ENCODE results near the gene SEL1L3. TPM values are rescaled to one million over a fixed set of nuclear protein-coding genes. Genes with fewer than 3 reads are reported as not detected.

Gene SEL1L3
- total RNA-seq, 4 donors from 2014 or later: 0.73 to 4.1 (median 2.2) TPM

GRCh38 chr4:25888781-25889180, 26.0 kb upstream of the SEL1L3 start:
- no peak overlapping the region for H3K4me3 ChIP-seq
- no peaks in the 10 kb centered on the region for H3K27me3 ChIP-seq
- in situ Hi-C loops (cut with MboI; ENCODE audit: low sequenced_read_pairs in 4 of 4): no loop called here
- no peak for TF ChIP-seq POLR2A (IDR thresholded peaks at IDR 0.05)
- no peak for TF ChIP-seq CTCF (IDR thresholded peaks at IDR 0.05 in 4 of 5, conservative IDR thresholded peaks at IDR 0.05 in 1 of 5)
- H3K9me3 ChIP-seq: no peaks in the 10 kb centered on the region
- ATAC-seq (no peak), DNase-seq (no peak)
- intact Hi-C loops (cut with DNase I; ENCODE audit: low total_unique reads): no loop called here
- no peaks in the 10 kb centered on the region for H3K4me1 ChIP-seq
- H3K36me3 ChIP-seq: no peaks in the 10 kb centered on the region
- H3K27ac ChIP-seq: no peak overlapping the region

GRCh38 chr4:25884031-25884782, 21.4 kb upstream of the SEL1L3 start:
- no peak for ATAC-seq

GRCh38 chr4:25883565-25883964, 20.8 kb upstream of the SEL1L3 start:
- H3K27me3 ChIP-seq: no peaks in the 10 kb centered on the region
- H3K27ac ChIP-seq: no peak overlapping the region
- H3K9me3 ChIP-seq: no peaks in the 10 kb centered on the region
- intact Hi-C loops (cut with DNase I; ENCODE audit: low total_unique reads) (no loop called here), in situ Hi-C loops (cut with MboI; ENCODE audit: low sequenced_read_pairs in 4 of 4) (no loop called here)
- no peaks in the 10 kb centered on the region for H3K4me1 ChIP-seq
- H3K36me3 ChIP-seq: no peaks in the 10 kb centered on the region
- no peak for ATAC-seq
- TF ChIP-seq CTCF (IDR thresholded peaks at IDR 0.05 in 4 of 5, conservative IDR thresholded peaks at IDR 0.05 in 1 of 5): no peak
- TF ChIP-seq POLR2A (IDR thresholded peaks at IDR 0.05): no peak
- DNase-seq: no peak
- no peak overlapping the region for H3K4me3 ChIP-seq

More at GRCh38 chr4:25884031-25884782, 21.4 kb upstream of the SEL1L3 start:
- Histone ChIP-seq H3K9me3 (no peaks in the 10 kb centered on the region), H3K4me3 (no peak overlapping the region), H3K4me1 (no peaks in the 10 kb centered on the region), H3K27me3 (no peaks in the 10 kb centered on the region), H3K27ac (no peak overlapping the region), H3K36me3 (no peaks in the 10 kb centered on the region)
- intact Hi-C loops (cut with DNase I; ENCODE audit: low total_unique reads): no loop called here
- in situ Hi-C loops (cut with MboI; ENCODE audit: low sequenced_read_pairs in 4 of 4): no loop called here
- TF ChIP-seq CTCF (IDR thresholded peaks at IDR 0.05 in 4 of 5, conservative IDR thresholded peaks at IDR 0.05 in 1 of 5) (no peak), POLR2A (IDR thresholded peaks at IDR 0.05) (no peak)
- no peak for DNase-seq

GRCh38 chr4:25882226-25882625, 19.4 kb upstream of the SEL1L3 start:
- TF ChIP-seq POLR2A (IDR thresholded peaks at IDR 0.05) (no peak), CTCF (IDR thresholded peaks at IDR 0.05 in 4 of 5, conservative IDR thresholded peaks at IDR 0.05 in 1 of 5) (no peak)
- Histone ChIP-seq H3K36me3 (no peaks in the 10 kb centered on the region), H3K27me3 (no peaks in the 10 kb centered on the region), H3K4me3 (no peak overlapping the region), H3K4me1 (no peaks in the 10 kb centered on the region), H3K9me3 (no peaks in the 10 kb centered on the region), H3K27ac (no peak overlapping the region)
- intact Hi-C loops (cut with DNase I; ENCODE audit: low total_unique reads): no loop called here
- in situ Hi-C loops (cut with MboI; ENCODE audit: low sequenced_read_pairs in 4 of 4): no loop called here
- ATAC-seq (no peak), DNase-seq (no peak)

- intact Hi-C loops (cut with DNase I; ENCODE audit: low total_unique reads) (no loop called here), in situ Hi-C loops (cut with MboI; ENCODE audit: low sequenced_read_pairs in 4 of 4) (no loop called here)
- Histone ChIP-seq H3K27ac (no peak overlapping the region), H3K4me3 (no peak overlapping the region), H3K27me3 (no peaks in the 10 kb centered on the region), H3K9me3 (no peaks in the 10 kb centered on the region), H3K36me3 (no peaks in the 10 kb centered on the region), H3K4me1 (no peaks in the 10 kb centered on the region)
- ATAC-seq (no peak), DNase-seq (no peak)
- TF ChIP-seq CTCF (IDR thresholded peaks at IDR 0.05 in 4 of 5, conservative IDR thresholded peaks at IDR 0.05 in 1 of 5) (no peak), POLR2A (IDR thresholded peaks at IDR 0.05) (no peak)
These were observed 18.4 kb upstream of the SEL1L3 start for GRCh38 chr4:25881193-25881592.

Measured in gastrocnemius medialis (tissue), 4 donors.